Subcutaneous adipose tissue (tissue), 4 donors: ENCODE data around the gene RNF115. TPM values are rescaled to one million over a fixed set of nuclear protein-coding genes. Genes with fewer than 3 reads are reported as not detected.

ENCODE experiments used
- CTCF ChIP-seq: fragments of 450-650 bp; IDR thresholded peaks from one replicate; pipeline ENCODE4 v1.5.1; 2016; ENCODE audit warnings: low read depth, mild to moderate bottlenecking, control low read depth, antibody characterized with exemption, moderate library complexity
- total RNA-seq, 4 donors: library from RNA; depleted of rRNA; stranded (reverse); fragments of >200 nt; gene quantifications; one replicate each; pipeline ENCODE4 v1.1.0, GENCODE V29; 2016

RNF115 gene
- total RNA-seq, 4 donors from 2014 or later, result 17.0 to 33.7 (median 25.6) TPM

- no peak for TF ChIP-seq CTCF
These were observed 17.1 kb downstream of the RNF115 start for GRCh38 chr1:145806844-145807243.

GRCh38 chr1:145806408-145806807 lies 17.5 kb downstream of the RNF115 start:
- no peak for TF ChIP-seq CTCF

- TF ChIP-seq CTCF, result no peak
These were observed 18.8 kb downstream of the RNF115 start for GRCh38 chr1:145805057-145805456.

- no peak for TF ChIP-seq CTCF
These were observed 19.5 kb downstream of the RNF115 start for GRCh38 chr1:145804235-145805045.

GRCh38 chr1:145799806-145800205 lies 24.1 kb downstream of the RNF115 start:
- TF ChIP-seq CTCF, result no peak

- TF ChIP-seq CTCF, result no peak
These were observed 27.1 kb downstream of the RNF115 start for GRCh38 chr1:145796753-145797152.

GRCh38 chr1:145795257-145795881 lies 28.5 kb downstream of the RNF115 start:
- TF ChIP-seq CTCF, result no peak
